Lower leg skin (tissue), 4 donors: Measurements from ENCODE around the gene PERM1. TPM values are rescaled to one million over a fixed set of nuclear protein-coding genes. Genes with fewer than 3 reads are reported as not detected.
"Not testable (repeated sequence)": the region's sequence is repeated elsewhere in the genome, so short reads cannot be mapped to it uniquely, and the experiment has no call there.

Source experiments
- DNase-seq, 2 donors: peaks; one replicate each; pipeline ENCODE4 v3.0.0-alpha.2; 2019; ENCODE audit warnings: low spot score in 2 of 2
- H3K4me3 ChIP-seq: fragments of 200-600 bp; sonication (generic); 2 replicates; pipeline ENCODE4 v1.5.1; 2017; ENCODE audit warnings: mild to moderate bottlenecking, low read depth; ENCODE audit not compliant: poor library complexity, severe bottlenecking
- CTCF ChIP-seq, 3 donors: fragments of 450-650 bp; IDR thresholded peaks; one replicate each; pipeline ENCODE4 v1.5.1; 2016; ENCODE audit warnings: antibody characterized with exemption in 3 of 3, mild to moderate bottlenecking in 3 of 3, moderate library complexity in 2 of 3
- POLR2A ChIP-seq, 2 donors: fragments of 450-650 bp; IDR thresholded peaks; one replicate each; pipeline ENCODE4 v1.6.1; 2016 to 2017; ENCODE audit warnings: antibody characterized with exemption in 2 of 2, mild to moderate bottlenecking in 1 of 2, moderate library complexity in 1 of 2
- WGBS, 2 donors: methylation state at CpG; one replicate each; pipeline ENCODE4 v1.1.5; 2018; 5-methylcytosine and 5-hydroxymethylcytosine counted together
- intact Hi-C: fragments of 100-400 bp; cut with DNase I; formaldehyde crosslinking; loops from one replicate; pipeline ENCODE4 v1.15.0; 2023; ENCODE audit warnings: low total_unique reads
- total RNA-seq, 4 donors: library from RNA; depleted of rRNA; stranded (reverse); fragments of >200 nt; gene quantifications; one replicate each; pipeline ENCODE4 v1.1.0, GENCODE V29; 2016

PERM1 gene
- total RNA-seq, 4 donors from 2014 or later: 0.17 to 0.46 (median 0.29) TPM; not detected in 1

DNA sequence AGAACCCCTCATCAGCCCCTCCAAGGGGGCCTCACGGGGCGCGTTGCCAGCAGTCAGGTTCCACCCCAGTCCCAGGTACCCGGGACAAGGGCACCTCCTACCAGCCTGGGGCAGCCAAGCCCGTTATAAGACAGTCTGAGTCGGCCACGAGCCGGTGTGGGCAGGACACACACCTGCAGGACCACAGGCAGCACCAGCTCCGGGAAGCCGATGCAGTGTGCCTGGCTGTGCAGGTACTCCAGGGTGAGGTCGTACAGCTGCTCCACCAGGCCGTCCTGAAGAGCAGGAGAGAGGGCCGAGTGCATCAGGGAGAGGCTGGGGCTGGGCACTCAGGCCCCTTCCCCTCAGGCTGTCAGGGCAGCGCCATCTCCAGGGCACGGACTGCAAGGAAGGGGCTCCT lies 33.9 kb downstream of the PERM1 start:
- DNase-seq: no peak
- intact Hi-C loops: no loop called here
- 90% methylated on average over 10 of the region's 15 CpGs; no CpG with 5 or more reads in 1 of the 2 donors for WGBS, 2 donors
- TF ChIP-seq CTCF (IDR thresholded peaks at IDR 0.05) (no peak), POLR2A (IDR thresholded peaks at IDR 0.05) (no peak)
- H3K4me3 ChIP-seq: no peak overlapping the region

- H3K4me3 ChIP-seq, intact Hi-C loops, DNase-seq: not testable (repeated sequence)
- WGBS, 2 donors: 91 to 92% methylated on average over 13 of the region's 13 CpGs
Observed at GRCh38 chr1:946811-947210, 35.1 kb downstream of the PERM1 start.

GRCh38 chr1:945688-946556 lies 36.0 kb downstream of the PERM1 start:
- DNase-seq: no peak
- intact Hi-C loops: no loop called here
- H3K4me3 ChIP-seq: no peak overlapping the region
- no peak for TF ChIP-seq CTCF (IDR thresholded peaks at IDR 0.05)
- TF ChIP-seq POLR2A (IDR thresholded peaks at IDR 0.05): no peak
- 86 to 88% methylated on average over 29 of the region's 29 CpGs for WGBS, 2 donors

- no peak for DNase-seq
- intact Hi-C loops: no loop called here
- whole genome bisulfite sequencing, 2 donors: 69% methylated on average over 28 of the region's 28 CpGs
- no peak overlapping the region for H3K4me3 ChIP-seq
- no peak for TF ChIP-seq POLR2A (IDR thresholded peaks at IDR 0.05)
- no peak for TF ChIP-seq CTCF (IDR thresholded peaks at IDR 0.05)
Observed at GRCh38 chr1:944341-945325, 37.3 kb downstream of the PERM1 start.

- H3K4me3 ChIP-seq: no peak overlapping the region
- TF ChIP-seq CTCF (IDR thresholded peaks at IDR 0.05) (no peak), POLR2A (IDR thresholded peaks at IDR 0.05) (no peak)
- intact Hi-C loops: no loop called here
- WGBS, 2 donors: 85% methylated on average over 27 of the region's 27 CpGs
- DNase-seq: no peak
Observed at GRCh38 chr1:943545-944340, 38.1 kb downstream of the PERM1 start.
